Thoracic aorta (tissue), 2 donors: Measurements from ENCODE around the gene GABRG3. TPM values are rescaled to one million over a fixed set of nuclear protein-coding genes. Genes with fewer than 3 reads are reported as not detected.

Source experiments
- ATAC-seq: fragments of 150-250 bp; one replicate; pipeline ENCODE4 v1.8.0; 2017; ENCODE audit warnings: low read depth; ENCODE audit not compliant: insufficient number of reproducible peaks, low FRiP score
- DNase-seq: peaks from one replicate; pipeline ENCODE4 v3.0.0-alpha.2; 2020; ENCODE audit warnings: low spot score
- H3K27ac ChIP-seq, 2 donors: fragments of 200-600 bp; sonication (generic); 1 replicate in 1 of 2; 2 replicates in 1 of 2; pipeline ENCODE4 v1.5.1; 2016; ENCODE audit warnings: mild to moderate bottlenecking in 2 of 2, moderate library complexity in 2 of 2
- H3K27me3 ChIP-seq: fragments of 200-600 bp; sonication (generic); replicated peaks from 2 replicates; pipeline ENCODE4 v1.6.0; 2016; ENCODE audit warnings: mild to moderate bottlenecking; ENCODE audit not compliant: insufficient read depth
- H3K36me3 ChIP-seq: fragments of 200-600 bp; sonication (generic); one replicate; pipeline ENCODE4 v1.5.1; 2016
- H3K4me1 ChIP-seq, 2 donors: fragments of 200-600 bp; sonication (generic); 1 replicate in 1 of 2; 2 replicates in 1 of 2; pipeline versions ENCODE4 v1.5.1 to v1.6.0; 2016; ENCODE audit warnings: low read depth in 2 of 2, mild to moderate bottlenecking in 1 of 2; ENCODE audit not compliant: control insufficient read depth in 1 of 2
- H3K4me3 ChIP-seq: fragments of 200-600 bp; sonication (generic); 2 replicates; pipeline ENCODE4 v1.5.1; 2016; ENCODE audit warnings: mild to moderate bottlenecking
- H3K9me3 ChIP-seq: fragments of 200-600 bp; sonication (generic); 2 replicates; pipeline ENCODE4 v1.5.1; 2016
- total RNA-seq, 2 donors: library from RNA; depleted of rRNA; stranded (reverse); fragments of >200 nt; gene quantifications; one replicate each; pipeline versions ENCODE4 v1.1.0 to v1.2.3, GENCODE V29; 2016
- TF ChIP-seq, protein P1 (sequence below): fragments of 200-600 bp; sonication (generic); IDR thresholded peaks from one replicate; pipeline ENCODE4 v1.5.1; 2019; ENCODE audit warnings: antibody characterized with exemption

Gene GABRG3
- total RNA-seq, 2 donors from 2014 or later: not detected

DNA sequence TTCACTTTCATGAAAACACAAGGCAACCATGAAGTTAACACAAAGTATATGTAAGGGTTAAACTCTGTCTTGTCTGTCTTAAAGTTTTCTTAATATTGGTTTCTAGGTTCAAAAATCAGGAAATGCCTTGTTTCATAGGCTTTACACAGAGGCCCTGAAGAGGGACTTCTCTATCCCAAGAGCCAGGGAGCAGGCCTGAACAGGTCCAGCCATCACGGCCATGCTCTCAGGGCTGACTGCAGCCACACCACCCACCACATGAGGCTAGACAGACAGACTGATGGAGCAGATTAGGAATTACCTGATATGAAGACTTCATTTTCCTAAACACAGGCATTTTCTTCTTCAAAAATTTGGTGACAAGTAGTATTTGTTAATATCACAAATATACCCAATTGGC is 502.9 kb downstream of the GABRG3 start:
- ATAC-seq: no peak
- TF ChIP-seq, protein P1, sequence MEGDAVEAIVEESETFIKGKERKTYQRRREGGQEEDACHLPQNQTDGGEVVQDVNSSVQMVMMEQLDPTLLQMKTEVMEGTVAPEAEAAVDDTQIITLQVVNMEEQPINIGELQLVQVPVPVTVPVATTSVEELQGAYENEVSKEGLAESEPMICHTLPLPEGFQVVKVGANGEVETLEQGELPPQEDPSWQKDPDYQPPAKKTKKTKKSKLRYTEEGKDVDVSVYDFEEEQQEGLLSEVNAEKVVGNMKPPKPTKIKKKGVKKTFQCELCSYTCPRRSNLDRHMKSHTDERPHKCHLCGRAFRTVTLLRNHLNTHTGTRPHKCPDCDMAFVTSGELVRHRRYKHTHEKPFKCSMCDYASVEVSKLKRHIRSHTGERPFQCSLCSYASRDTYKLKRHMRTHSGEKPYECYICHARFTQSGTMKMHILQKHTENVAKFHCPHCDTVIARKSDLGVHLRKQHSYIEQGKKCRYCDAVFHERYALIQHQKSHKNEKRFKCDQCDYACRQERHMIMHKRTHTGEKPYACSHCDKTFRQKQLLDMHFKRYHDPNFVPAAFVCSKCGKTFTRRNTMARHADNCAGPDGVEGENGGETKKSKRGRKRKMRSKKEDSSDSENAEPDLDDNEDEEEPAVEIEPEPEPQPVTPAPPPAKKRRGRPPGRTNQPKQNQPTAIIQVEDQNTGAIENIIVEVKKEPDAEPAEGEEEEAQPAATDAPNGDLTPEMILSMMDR: no peak
- Histone ChIP-seq H3K4me3 (no peak overlapping the region), H3K36me3 (no peaks in the 10 kb centered on the region), H3K9me3 (no peaks in the 10 kb centered on the region), H3K27ac (no peak overlapping the region), H3K27me3 (no peaks in the 10 kb centered on the region), H3K4me1 (no peaks in the 10 kb centered on the region)
- DNase-seq: no peak

DNA sequence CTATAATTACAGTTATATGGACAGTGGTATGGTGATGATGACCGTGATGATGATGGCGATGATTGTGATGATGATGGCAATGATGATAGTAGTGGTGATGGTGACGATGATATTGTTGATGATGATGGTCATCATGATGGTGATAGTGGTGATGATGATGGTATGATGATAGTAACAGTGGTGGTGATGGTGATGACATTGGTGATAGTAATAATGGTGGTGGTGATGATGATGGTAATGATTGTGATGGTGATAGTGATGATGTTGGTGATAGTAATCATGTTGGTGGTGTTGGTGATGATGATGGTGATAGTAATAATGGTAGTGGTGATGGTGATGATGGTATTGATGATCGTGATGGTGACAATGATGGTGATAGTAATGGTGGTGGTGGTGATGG is 504.4 kb downstream of the GABRG3 start:
- TF ChIP-seq, protein P1: no peak
- Histone ChIP-seq H3K27ac (no peak overlapping the region), H3K36me3 (no peaks in the 10 kb centered on the region), H3K9me3 (no peaks in the 10 kb centered on the region), H3K27me3 (no peaks in the 10 kb centered on the region), H3K4me3 (no peak overlapping the region), H3K4me1 (no peaks in the 10 kb centered on the region)
- no peak for DNase-seq
- no peak for ATAC-seq

DNA sequence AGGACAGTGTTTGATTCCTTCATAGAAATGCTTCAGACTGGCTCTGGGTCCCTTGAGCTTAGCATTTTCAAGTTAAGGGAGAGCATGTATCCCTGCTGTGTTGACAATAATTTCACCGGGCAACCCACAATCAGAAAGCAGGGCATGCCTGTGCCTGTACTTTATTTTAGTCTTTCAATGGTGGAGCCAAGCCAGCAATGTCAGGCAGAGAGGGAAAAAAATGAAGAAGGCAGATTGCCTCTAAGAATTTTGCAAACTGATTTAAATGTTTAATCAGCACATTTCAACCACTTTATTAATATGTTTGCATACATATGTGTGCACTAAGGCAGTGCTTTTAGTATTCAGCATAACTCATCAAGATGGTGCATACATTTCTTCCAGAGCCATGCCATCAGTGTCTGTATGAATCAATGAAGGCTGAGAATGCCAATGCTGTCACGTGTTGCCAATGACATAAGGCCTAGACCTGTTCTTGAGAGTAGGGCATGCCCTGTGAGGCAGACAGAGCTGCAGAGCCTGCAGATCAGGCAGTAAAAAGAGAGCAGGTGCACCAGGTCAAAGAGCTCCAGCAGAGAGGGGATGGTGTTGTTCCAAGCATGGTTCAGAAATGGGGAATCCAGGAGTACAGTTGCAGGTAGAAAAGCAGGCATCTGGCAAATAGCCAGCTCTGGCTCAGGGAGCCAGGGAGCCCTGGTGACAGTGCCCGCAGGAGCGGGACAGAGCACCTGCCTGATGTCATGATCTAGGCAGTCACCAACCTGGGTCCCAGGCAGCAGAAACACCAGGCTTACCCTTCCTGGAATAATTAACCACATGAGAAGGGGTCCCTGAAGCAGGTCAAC is 508.5 kb downstream of the GABRG3 start:
- H3K4me3 ChIP-seq: no peak overlapping the region
- no peaks in the 10 kb centered on the region for H3K9me3 ChIP-seq
- H3K4me1 ChIP-seq: no peaks in the 10 kb centered on the region
- TF ChIP-seq, protein P1: no peak
- no peaks in the 10 kb centered on the region for H3K27me3 ChIP-seq
- H3K36me3 ChIP-seq: no peaks in the 10 kb centered on the region
- no peak overlapping the region for H3K27ac ChIP-seq
- ATAC-seq (no peak), DNase-seq (no peak)

DNA sequence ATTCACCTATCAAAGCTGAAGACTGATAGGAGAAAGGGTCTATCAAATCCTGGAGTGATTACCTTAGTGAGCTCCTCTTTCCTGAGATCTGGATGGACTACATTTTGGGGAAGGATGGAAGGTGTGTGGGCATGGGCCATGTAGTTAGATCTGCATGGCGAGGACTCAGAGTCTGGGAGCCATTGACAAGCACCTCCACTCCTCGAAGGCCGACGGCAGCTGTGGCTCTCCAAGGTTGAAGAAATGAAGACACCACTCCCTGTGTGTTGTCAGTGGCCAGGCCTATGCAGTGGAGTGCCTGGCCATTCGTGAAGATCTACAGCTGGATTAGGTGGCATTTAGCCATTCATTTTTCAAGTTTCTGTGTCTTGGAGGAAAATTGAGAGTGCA is 509.2 kb downstream of the GABRG3 start:
- TF ChIP-seq, protein P1: no peak
- Histone ChIP-seq H3K4me3 (no peak overlapping the region), H3K27ac (no peak overlapping the region), H3K27me3 (no peaks in the 10 kb centered on the region), H3K36me3 (no peaks in the 10 kb centered on the region), H3K9me3 (no peaks in the 10 kb centered on the region), H3K4me1 (no peaks in the 10 kb centered on the region)
- ATAC-seq: no peak
- no peak for DNase-seq

DNA sequence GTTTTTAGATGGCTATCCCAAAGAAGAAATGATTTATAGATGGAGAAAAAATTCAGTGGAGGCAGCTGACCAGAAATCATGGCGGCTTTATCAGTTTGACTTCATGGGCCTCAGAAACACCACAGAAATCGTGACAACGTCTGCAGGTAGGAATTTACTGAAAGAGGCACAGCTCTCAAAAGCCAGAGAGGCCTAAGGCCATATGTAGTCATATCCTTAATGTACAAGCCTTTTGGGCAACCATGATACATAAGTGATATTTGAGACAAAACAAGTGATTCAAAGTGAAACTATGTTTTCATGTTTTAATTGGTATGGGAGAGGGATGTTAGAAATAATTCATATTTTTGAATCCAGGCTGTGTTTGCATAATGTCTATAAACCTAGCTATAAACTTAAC is 509.7 kb downstream of the GABRG3 start:
- Histone ChIP-seq H3K9me3 (no peaks in the 10 kb centered on the region), H3K4me1 (no peaks in the 10 kb centered on the region), H3K36me3 (no peaks in the 10 kb centered on the region), H3K27me3 (no peaks in the 10 kb centered on the region), H3K27ac (no peak overlapping the region), H3K4me3 (no peak overlapping the region)
- no peak for ATAC-seq
- TF ChIP-seq, protein P1: no peak
- DNase-seq: no peak
